GM18505 (cell line): ENCODE results near the gene CD200.
"Not testable (repeated sequence)": the region's sequence is repeated elsewhere in the genome, so short reads cannot be mapped to it uniquely, and the experiment has no call there.

Source experiments
- ATAC-seq: cut with Tn5 transposase; IDR thresholded peaks from one replicate; pipeline ENCODE4 v1.9.1; 2021; ENCODE audit not compliant: unreplicated experiment
- POLR2A ChIP-seq: IDR thresholded peaks from 4 replicates; pipeline ENCODE4 v1.6.1; 2011; ENCODE audit warnings: borderline replicate concordance; ENCODE audit not compliant: insufficient read depth, insufficient read length; ENCODE audit errors: extremely low read depth

CD200 gene

DNA sequence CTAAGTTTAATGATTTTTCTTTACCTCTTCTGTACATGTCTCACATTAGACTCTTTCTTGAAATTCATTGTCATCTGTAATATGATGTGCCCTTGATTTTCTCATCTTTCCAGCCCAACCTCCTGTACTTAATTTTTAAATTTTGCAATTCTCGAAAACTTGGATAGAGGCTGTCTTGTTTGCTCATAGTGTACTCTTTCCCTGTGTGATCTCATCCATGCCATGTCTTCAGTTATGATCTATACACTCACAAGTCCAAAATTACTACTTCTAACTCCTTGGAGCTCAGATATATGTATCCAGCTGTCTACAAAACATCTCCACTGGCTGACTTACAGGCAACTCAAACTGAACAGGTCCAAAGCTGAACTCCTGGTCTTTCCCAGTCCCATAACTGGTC, 42.2 kb downstream of the CD200 start:
- ATAC-seq = no peak
- no peak for TF ChIP-seq POLR2A

DNA sequence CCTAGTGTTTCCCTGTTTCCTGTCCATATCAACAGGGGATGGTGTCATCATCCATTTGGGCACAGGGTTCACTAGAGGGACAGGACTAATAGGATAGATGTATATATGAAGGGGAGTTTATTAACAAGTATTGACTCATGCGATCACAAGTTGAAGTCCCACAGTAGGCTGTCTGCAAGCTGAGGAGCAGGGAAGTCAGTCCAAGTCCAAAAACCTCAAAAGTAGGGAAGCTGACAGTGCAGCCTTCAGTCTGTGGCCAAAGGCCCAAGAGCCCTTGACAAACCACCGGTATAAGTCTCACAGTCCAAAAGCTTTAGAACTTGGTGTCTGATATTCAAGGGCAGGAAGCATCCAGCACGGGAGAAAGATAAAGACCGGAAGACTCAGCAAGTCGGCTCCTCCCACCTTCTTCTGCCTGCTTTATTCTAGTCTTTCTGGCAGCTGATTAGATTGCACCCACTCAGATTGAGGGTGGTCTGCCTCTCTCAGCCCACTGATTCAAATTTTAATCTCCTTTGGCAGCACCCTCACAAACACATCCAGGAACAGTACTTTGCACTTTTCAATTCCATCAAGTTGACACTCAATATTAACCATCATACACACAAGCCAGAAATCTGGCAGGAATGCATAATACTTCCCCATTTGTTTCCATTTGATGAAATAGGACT, 43.4 kb downstream of the CD200 start:
- no peak for ATAC-seq

DNA sequence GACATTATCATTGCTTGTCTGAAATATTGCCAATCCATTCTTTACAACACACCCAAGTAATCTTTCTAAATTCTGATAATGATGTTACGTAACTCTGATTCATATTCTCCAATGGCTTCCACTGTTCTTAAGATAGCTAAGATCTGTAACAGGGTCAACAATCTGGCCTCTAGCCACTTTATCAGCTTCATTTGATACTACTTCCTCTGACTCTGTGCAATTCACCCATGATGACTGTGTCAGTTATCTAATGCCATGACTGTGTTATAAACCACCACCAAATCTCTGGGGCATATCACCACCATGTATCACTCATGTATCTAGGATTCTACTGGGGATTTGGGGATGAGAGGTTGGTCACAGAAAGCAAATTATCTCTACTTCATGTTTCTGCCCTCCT, 44.0 kb downstream of the CD200 start:
- ATAC-seq = no peak

More for the DNA sequence above, 43.4 kb downstream of the CD200 start:
- no peak for TF ChIP-seq POLR2A

DNA sequence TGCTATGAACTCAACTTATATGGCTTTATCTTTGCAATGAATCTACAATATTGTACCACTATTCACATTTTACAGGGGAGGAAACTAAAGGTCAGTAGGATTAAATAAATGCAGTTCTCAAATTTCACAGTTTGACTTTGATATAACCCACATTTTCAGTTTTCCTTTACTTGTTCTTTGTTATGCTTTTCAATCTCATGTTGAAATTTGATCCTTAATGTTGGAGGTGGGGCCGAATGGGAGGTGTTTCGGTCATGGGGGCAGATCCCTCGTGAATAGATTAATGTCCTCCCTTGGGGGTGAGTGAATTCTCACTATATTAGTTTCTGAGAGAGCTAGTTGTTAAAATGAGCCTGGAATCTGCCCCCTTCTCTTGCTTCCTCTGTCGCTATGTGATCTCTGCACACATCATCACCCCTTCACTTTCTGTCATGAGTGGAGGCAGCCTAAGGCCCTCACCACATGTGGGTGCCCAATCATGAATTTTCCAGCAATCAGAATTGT, 44.7 kb downstream of the CD200 start:
- no peak for ATAC-seq
- TF ChIP-seq POLR2A = no peak

More for the DNA sequence above, 44.0 kb downstream of the CD200 start:
- no peak for TF ChIP-seq POLR2A

DNA sequence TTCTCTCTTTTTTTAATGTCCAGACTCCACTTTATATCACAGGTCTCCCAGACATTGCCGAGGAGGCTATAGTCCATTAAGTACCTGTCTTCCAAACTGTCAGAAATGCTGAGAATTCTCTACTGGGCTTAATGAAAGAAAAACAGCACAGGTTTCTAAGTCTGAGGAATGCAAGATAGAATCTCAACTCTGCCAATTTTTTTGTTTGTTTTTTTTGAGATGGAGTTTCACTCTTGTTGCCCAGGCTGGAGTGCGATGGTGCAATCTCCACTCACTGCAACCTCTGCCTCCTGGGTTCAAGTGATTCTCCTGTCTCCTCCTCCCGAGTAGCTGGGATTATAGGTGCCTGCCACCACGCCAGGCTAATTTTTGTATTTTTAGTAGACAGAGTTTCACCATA, 45.4 kb downstream of the CD200 start:
- ATAC-seq = not testable (repeated sequence)

DNA sequence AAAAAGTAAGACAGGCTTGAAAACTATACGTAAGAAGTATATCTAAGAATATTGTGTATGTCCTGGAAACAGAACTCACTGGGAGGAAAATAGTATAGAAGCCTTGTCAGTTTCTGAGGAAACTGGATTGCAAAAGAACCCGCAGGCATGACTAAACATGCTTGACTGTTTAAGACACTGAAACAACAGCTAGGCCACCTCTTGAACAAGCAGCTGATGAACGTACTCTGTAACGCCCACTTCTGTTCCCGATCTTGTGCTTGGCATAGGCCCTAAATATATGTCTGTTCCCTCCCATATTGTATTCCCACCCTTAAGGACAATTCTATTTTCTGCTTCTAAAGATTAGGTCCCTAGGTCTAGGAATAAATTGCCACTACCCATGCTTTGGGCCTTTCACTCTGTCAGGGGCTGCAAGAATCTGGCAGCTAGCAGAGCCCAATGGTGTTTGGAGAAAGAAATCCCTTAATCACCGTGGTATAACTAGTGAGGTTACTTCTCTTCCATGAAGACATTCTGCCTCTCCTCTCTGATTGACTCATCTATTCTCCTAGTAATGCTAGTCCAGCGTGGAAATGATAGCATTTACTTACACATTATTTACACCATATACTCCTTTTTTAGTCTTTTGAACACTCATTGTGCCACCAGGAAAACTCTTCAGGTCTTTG, 46.2 kb downstream of the CD200 start:
- ATAC-seq = no peak
- no peak for TF ChIP-seq POLR2A

DNA sequence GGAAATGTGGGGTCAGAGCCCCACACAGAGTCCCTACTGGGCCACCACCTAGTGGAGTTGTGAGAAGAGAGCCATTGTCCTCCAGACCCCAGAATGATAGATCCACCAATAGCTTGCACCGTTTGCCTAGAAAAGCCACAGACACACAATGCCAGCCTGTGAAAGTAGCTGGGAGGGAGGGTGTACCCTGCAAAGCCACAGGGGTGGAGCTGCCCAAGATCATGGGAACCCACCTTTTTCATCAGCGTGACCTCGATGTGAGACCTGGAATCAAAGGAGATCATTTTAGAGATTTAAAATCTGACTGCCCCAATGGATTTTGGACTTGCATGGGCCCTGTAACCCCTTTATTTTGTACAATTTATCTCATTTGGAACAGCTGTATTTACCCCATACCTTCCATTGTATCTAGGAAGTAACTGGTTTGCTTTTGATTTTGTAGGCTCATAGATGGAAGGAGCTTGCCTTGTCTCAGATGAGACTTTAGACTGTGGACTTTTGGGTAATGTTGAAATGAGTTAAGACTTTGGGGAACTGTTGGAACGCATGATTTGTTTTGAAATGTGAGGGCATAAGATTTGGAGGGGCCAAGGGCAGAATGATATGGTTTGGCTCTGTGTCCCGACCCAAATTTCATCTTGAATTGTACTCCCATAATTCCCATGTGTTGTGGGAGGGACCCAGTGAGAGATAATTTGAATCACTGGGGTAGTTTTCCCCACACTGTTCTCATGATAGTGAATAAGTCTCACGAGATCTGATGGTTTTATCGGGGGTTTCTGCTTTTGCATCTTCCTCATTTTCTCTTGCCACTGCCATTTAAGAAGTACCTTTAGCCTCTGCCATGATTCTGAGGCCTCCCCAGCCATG, 49.0 kb downstream of the CD200 start:
- no peak for TF ChIP-seq POLR2A

DNA sequence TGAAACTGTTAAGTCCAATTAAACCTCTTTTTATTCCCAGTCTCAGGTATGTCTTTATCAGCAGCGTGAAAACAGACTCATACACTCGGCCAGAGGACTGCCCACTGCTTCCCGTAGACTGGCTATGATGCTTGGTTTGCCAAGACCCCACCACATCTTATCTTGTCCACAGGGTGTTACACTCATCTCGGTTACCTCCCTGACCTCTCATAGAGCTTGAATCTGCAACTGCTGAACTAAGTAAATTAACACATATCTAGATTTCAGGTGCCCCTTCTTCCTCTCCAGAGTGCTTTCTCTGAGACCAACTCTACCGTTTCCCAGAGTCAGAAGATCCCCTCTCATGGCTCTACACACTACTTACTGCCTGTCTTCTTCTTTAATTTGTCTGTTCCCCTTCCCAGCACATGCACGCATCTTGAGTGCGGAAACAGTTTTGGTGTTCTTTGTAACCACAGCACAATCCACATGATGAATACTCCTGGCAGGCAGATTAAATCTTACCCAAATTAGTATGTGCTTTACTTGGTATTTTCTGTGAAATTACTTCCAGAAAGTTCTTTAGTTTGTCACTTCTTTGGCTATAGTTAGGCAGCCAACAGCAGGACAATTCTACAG, 49.7 kb downstream of the CD200 start:
- no peak for ATAC-seq
- no peak for TF ChIP-seq POLR2A

More for the DNA sequence above, 49.0 kb downstream of the CD200 start:
- ATAC-seq = no peak

DNA sequence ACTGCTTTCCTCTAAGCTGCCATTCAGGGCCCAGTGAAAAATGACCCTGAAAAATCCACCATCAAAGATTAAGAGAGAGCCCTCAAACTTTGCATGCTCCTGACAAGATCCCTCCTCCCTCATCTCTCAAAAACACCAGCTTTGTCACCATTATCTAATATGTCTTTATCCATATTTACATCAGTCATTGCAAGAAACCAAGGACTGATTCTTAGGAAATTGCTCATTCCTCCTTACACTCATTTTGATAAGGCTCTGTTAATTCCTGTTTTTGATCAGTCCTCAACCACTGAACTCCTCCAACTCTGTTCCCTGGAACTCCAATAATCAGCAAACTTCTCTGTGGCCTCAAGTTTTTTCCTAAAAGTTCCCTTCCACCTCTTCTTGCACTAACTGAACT, 51.8 kb downstream of the CD200 start:
- ATAC-seq = no peak
- TF ChIP-seq POLR2A = no peak

DNA sequence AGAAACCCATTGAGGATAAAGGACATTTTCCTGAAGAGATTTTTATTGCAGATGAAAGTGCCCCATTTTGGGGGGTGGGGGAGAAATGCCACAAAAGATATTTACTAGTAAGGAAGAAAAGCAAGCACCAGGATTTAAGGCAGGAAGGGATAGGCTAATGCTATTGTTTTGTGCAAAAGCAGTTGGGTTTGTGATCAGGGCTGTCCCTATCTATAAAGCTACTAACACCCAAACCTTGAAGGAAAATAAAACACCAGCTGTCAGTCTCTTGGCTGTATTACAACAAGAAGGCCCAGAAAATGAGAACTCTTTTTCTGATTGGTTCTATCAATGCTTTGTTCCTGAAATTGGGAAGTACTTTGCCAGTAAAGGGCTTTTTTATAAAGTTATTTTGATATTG, 56.0 kb downstream of the CD200 start:
- TF ChIP-seq POLR2A = no peak
- no peak for ATAC-seq

DNA sequence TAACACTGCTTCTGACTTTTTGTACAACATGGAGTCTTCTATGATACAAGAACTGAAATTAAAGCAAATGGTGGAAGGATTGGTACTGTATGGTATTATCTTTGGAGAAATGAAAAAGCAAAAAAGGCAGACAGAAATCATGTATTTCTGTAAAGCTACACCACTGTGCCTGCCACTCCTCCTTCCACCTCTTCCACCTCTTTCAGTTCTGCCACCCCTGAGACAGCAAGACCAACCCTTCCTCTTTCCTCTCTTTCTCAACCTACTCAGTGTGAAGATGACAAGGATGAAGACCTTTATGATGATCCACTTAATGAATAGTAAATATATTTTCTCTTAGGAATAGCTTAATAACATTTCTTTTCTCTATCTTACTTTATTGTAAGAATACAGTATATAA, 57.0 kb downstream of the CD200 start:
- TF ChIP-seq POLR2A = no peak
- no peak for ATAC-seq

DNA sequence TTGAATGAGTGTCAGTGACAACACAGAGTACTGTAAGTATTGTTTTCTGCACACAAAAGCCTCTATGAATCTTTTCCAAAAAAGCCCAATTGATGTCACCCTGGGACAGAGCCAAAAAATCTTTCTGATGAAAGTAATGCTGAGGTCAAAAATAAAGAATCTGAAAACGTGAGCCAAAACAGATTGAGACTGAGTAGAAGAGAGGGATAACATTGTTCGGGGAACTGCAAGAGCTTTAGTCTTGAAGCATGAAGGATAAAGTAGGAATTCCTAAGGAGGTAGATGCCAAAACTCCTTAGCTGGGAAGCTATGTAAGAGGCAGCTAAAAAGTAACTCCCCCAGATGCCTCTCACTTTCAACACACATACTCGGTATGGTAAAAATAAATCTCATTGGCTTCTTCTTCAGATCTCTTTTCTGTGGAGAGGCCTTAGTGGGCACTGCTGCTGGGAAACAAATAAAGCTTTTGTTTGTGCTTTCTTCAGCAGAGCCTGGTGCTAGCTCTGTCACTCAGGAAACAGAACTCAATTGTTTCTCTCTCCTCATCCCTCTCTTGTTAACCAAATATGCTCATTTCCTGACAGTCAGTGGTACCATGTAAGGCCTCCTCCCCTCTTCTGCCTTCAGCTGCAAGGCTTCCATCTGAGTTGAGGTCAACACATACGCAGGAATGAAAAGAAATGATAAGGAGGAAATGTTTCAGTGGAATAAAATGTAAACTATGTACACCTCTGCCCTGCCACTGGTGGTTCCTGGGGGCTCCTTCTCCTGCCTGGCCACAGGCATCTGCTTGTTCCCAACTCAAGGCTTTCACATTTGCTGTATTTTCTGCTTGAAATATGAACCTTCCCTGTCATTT, 58.1 kb downstream of the CD200 start:
- no peak for ATAC-seq
- no peak for TF ChIP-seq POLR2A
